ENCODE results near the gene PRR5. TPM values are rescaled to one million over a fixed set of nuclear protein-coding genes. Genes with fewer than 3 reads are reported as not detected.

The PRR5 gene
- polyA plus RNA-seq, 1 of the 3 experiments (the other 2 are of a cell fraction), result 1.3 TPM

DNA sequence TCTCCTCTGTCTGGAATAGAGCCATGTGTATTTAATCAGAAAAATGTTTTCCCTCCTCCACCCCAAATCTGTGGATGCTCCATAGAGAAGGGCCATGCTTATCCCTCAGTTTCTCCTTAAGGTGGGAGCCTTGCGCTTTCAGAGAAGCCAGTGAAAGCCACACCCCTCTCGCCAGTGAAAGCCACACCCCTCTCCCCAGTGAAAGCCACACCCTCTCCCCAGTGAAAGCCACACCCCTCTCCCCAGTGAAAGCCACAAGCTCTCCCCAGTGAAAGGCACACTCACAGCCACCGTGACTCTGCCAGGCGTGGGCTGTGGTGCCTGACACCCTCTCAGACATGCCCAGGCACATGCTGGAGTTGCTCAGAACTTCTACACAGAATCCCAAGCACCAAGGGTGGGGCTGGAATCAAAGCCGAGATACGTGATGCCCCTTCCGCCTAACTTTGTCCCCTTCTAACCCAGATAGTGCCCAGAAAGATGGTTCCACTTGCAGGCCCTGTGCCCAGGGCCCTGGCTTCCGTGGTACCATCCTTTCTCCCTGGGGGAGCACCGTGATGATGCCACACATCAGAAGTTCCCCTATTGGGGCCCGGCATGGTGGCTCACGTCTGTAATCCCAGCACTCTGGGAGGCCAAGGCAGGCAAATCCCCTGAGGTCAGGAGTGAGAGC, 16.5 kb upstream of the PRR5 start:
- Histone ChIP-seq H3K4me1 (ENCODE audit: control insufficient read depth in 1 of 2, insufficient read depth in 2 of 2, low read depth in 1 of 2, low read length in 1 of 2) (peaks cover 0 to 14% of the 10 kb centered on the region in 2 experiments; a peak in 1 of 4 replicates), H3K27ac (ENCODE audit: low read depth in 2 of 2, low read length in 1 of 2) (peak overlapping the region in 1 of 2 experiments; percentile 59; a peak in 1 of 4 replicates), H4K20me1 (ENCODE audit: insufficient read depth) (no peaks in the 10 kb centered on the region), H3K9ac (no peak overlapping the region), H3K9me2 (no peaks in the 10 kb centered on the region), H3K79me2 (ENCODE audit: insufficient read depth) (no peaks in the 10 kb centered on the region), H3K4me2 (no peak overlapping the region), H3K36me3 (replicated peaks in 1 of 2; ENCODE audit: control insufficient read depth in 1 of 2, insufficient read depth in 2 of 2, low read length in 1 of 2) (no peaks in the 10 kb centered on the region), H3F3A (replicated peaks; ENCODE audit: insufficient read depth) (no peaks in the 10 kb centered on the region), H3K9me3 (no peaks in the 10 kb centered on the region), H2AFZ (ENCODE audit: low read depth) (no peak overlapping the region), H3K4me3 (ENCODE audit: low read depth in 2 of 2, low read length in 1 of 2) (no peak overlapping the region), H3K27me3 (ENCODE audit: insufficient read depth) (no peaks in the 10 kb centered on the region)
- 81% methylated on average over 8 of the region's 11 CpGs for WGBS (ENCODE audit: low lambda C conversion rate)
- POLR2A ChIA-PET, result no interaction called here
- peak; percentile 60 for DNase-seq
- CTCF ChIA-PET, result interaction anchor here (0.5 to 41.0 kb wide), 31 partner anchors 9 to 711 kb away, joined by 3 to 642 read pairs (median 4); partner anchors contain the start of gene ARHGAP8
- TF ChIP-seq CHD2 (IDR thresholded peaks at IDR 0.05; ENCODE audit: low read length, partially characterized antibody) (no peak), TEAD4 (IDR thresholded peaks at IDR 0.05; ENCODE audit: borderline replicate concordance, insufficient read depth) (no peak), RFX5 (IDR thresholded peaks at IDR 0.05; ENCODE audit: low read length) (no peak), RAD21 (IDR thresholded peaks at IDR 0.05; ENCODE audit: low read length) (no peak; the same call in 1 of the 2 replicates)
- TF ChIP-seq, protein P1, sequence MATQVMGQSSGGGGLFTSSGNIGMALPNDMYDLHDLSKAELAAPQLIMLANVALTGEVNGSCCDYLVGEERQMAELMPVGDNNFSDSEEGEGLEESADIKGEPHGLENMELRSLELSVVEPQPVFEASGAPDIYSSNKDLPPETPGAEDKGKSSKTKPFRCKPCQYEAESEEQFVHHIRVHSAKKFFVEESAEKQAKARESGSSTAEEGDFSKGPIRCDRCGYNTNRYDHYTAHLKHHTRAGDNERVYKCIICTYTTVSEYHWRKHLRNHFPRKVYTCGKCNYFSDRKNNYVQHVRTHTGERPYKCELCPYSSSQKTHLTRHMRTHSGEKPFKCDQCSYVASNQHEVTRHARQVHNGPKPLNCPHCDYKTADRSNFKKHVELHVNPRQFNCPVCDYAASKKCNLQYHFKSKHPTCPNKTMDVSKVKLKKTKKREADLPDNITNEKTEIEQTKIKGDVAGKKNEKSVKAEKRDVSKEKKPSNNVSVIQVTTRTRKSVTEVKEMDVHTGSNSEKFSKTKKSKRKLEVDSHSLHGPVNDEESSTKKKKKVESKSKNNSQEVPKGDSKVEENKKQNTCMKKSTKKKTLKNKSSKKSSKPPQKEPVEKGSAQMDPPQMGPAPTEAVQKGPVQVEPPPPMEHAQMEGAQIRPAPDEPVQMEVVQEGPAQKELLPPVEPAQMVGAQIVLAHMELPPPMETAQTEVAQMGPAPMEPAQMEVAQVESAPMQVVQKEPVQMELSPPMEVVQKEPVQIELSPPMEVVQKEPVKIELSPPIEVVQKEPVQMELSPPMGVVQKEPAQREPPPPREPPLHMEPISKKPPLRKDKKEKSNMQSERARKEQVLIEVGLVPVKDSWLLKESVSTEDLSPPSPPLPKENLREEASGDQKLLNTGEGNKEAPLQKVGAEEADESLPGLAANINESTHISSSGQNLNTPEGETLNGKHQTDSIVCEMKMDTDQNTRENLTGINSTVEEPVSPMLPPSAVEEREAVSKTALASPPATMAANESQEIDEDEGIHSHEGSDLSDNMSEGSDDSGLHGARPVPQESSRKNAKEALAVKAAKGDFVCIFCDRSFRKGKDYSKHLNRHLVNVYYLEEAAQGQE (IDR thresholded peaks at IDR 0.05; ENCODE audit: low read depth, low read length), result no peak
- TF ChIP-seq, protein P2, sequence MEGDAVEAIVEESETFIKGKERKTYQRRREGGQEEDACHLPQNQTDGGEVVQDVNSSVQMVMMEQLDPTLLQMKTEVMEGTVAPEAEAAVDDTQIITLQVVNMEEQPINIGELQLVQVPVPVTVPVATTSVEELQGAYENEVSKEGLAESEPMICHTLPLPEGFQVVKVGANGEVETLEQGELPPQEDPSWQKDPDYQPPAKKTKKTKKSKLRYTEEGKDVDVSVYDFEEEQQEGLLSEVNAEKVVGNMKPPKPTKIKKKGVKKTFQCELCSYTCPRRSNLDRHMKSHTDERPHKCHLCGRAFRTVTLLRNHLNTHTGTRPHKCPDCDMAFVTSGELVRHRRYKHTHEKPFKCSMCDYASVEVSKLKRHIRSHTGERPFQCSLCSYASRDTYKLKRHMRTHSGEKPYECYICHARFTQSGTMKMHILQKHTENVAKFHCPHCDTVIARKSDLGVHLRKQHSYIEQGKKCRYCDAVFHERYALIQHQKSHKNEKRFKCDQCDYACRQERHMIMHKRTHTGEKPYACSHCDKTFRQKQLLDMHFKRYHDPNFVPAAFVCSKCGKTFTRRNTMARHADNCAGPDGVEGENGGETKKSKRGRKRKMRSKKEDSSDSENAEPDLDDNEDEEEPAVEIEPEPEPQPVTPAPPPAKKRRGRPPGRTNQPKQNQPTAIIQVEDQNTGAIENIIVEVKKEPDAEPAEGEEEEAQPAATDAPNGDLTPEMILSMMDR (IDR thresholded peaks at IDR 0.05), result no peak
- TF ChIP-seq, protein P3, sequence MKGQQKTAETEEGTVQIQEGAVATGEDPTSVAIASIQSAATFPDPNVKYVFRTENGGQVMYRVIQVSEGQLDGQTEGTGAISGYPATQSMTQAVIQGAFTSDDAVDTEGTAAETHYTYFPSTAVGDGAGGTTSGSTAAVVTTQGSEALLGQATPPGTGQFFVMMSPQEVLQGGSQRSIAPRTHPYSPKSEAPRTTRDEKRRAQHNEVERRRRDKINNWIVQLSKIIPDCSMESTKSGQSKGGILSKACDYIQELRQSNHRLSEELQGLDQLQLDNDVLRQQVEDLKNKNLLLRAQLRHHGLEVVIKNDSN (IDR thresholded peaks at IDR 0.05; ENCODE audit: borderline replicate concordance, low read depth), result no peak
